Prostate gland (tissue), 2 donors: ENCODE measurements around the gene TMEM94.

Experiments used
- CTCF ChIP-seq, 4 experiments: fragments of 200-600 bp in 2 of 4; fragments of 450-650 bp in 2 of 4; sonication (generic) in 2 of 4; IDR thresholded peaks; 1 replicate in 3 of 4; 2 replicates in 1 of 4; pipeline ENCODE4 v1.5.1; 2016 to 2019; ENCODE audit warnings: antibody characterized with exemption in 4 of 4, mild to moderate bottlenecking in 2 of 4, moderate library complexity in 2 of 4
- POLR2A ChIP-seq: fragments of 450-650 bp; IDR thresholded peaks from one replicate; pipeline ENCODE4 v1.6.1; 2016; ENCODE audit warnings: antibody characterized with exemption, mild to moderate bottlenecking

- TF ChIP-seq CTCF (IDR thresholded peaks at IDR 0.05) (no peak), POLR2A (no peak)
These were observed 44.2 kb downstream of the TMEM94 start for GRCh38 chr17:75500419-75501216.
